HepG2 (cell line): ENCODE measurements around the gene KLHL33. TPM values are rescaled to one million over a fixed set of nuclear protein-coding genes. Genes with fewer than 3 reads are reported as not detected.

ENCODE experiments used
- BORCS8-MEF2B ChIP-seq: sonication (generic); formaldehyde crosslinking; IDR thresholded peaks from 2 replicates; pipeline ENCODE4 v1.8.0; 2022; ENCODE audit warnings: mild to moderate bottlenecking, missing genetic modification reagents
- MAFK ChIP-seq, 2 experiments: IDR thresholded peaks in 1 of 2; conservative IDR thresholded peaks in 1 of 2; 2 replicates each; pipeline ENCODE4 v1.6.1; 2011; ENCODE audit warnings: improper control_type of control experiment in 2 of 2, low read length in 2 of 2
- MED13 ChIP-seq: sonication (generic); formaldehyde crosslinking; IDR thresholded peaks from 2 replicates; pipeline ENCODE4 v1.5.0; 2020; ENCODE audit warnings: missing genetic modification reagents
- ZFP36L1 ChIP-seq: sonication (generic); formaldehyde crosslinking; IDR thresholded peaks from 2 replicates; pipeline ENCODE4 v1.8.0; 2022; ENCODE audit warnings: mild to moderate bottlenecking, missing genetic modification reagents, moderate library complexity
- ZNF263 ChIP-seq: sonication (generic); formaldehyde crosslinking; IDR thresholded peaks from 2 replicates; pipeline ENCODE4 v1.4.0; 2020; ENCODE audit warnings: missing genetic modification reagents
- polyA plus RNA-seq, 8 experiments: library from polyadenylated mRNA; depleted of rRNA in 3 of 8; stranded (reverse) in 7 of 8; unstranded in 1 of 8; fragments of >200 nt; fragmentation: Illumina TruSeq in 4 of 8; extraction: Trizol in 4 of 8; gene quantifications; 2 replicates each; pipeline versions ENCODE4 v1.2.1 to v1.2.3, GENCODE V29; 2011 to 2016; ENCODE audit warnings: low read depth in 4 of 8, missing spikeins in 1 of 8, mixed read lengths in 1 of 8; ENCODE audit not compliant: insufficient read depth in 1 of 8
- total RNA-seq, 5 experiments: library from RNA; depleted of rRNA; stranded (reverse); fragments of >200 nt; fragmentation: Illumina TruSeq; extraction: Trizol; gene quantifications; 2 replicates each; pipeline ENCODE4 v1.2.3, GENCODE V29; 2016; ENCODE audit warnings: low read depth in 1 of 5
- TF ChIP-seq, protein P1 (sequence below): sonication (generic); formaldehyde crosslinking; IDR thresholded peaks from 2 replicates; pipeline ENCODE4 v1.8.1; 2023; ENCODE audit warnings: mild to moderate bottlenecking, inconsistent platforms, moderate library complexity, missing genetic modification reagents, borderline replicate concordance
- TF ChIP-seq, protein P2 (sequence below): IDR thresholded peaks from 2 replicates; pipeline ENCODE4 v1.6.1; 2018; ENCODE audit warnings: missing genetic modification reagents
- TF ChIP-seq, protein P3 (sequence below): sonication (generic); formaldehyde crosslinking; IDR thresholded peaks from 2 replicates; pipeline ENCODE4 v1.5.1; 2020; ENCODE audit warnings: missing genetic modification reagents, mild to moderate bottlenecking, borderline replicate concordance
- TF ChIP-seq, protein P4 (sequence below): sonication (generic); formaldehyde crosslinking; IDR thresholded peaks from 2 replicates; pipeline ENCODE4 v1.8.0; 2022; ENCODE audit warnings: missing genetic modification reagents, mild to moderate bottlenecking, moderate library complexity, borderline replicate concordance
- TF ChIP-seq, protein P5 (sequence below): sonication (generic); formaldehyde crosslinking; IDR thresholded peaks from 2 replicates; pipeline ENCODE4 v1.4.0; 2020; ENCODE audit warnings: low read depth, mild to moderate bottlenecking, missing genetic modification reagents
- TF ChIP-seq, protein P6 (sequence below): sonication (generic); formaldehyde crosslinking; IDR thresholded peaks from 2 replicates; pipeline ENCODE4 v1.9.0; 2021; ENCODE audit warnings: missing genetic modification reagents, borderline replicate concordance
- TF ChIP-seq, protein P7 (sequence below): sonication (generic); formaldehyde crosslinking; IDR thresholded peaks from 2 replicates; pipeline ENCODE4 v1.5.1; 2020; ENCODE audit warnings: missing genetic modification reagents, mild to moderate bottlenecking, borderline replicate concordance

KLHL33 gene
- total and polyA plus RNA-seq, 2 of the 13 experiments (the other 11 are each of a cell fraction or from before 2014, with no cell fraction given): not detected

DNA sequence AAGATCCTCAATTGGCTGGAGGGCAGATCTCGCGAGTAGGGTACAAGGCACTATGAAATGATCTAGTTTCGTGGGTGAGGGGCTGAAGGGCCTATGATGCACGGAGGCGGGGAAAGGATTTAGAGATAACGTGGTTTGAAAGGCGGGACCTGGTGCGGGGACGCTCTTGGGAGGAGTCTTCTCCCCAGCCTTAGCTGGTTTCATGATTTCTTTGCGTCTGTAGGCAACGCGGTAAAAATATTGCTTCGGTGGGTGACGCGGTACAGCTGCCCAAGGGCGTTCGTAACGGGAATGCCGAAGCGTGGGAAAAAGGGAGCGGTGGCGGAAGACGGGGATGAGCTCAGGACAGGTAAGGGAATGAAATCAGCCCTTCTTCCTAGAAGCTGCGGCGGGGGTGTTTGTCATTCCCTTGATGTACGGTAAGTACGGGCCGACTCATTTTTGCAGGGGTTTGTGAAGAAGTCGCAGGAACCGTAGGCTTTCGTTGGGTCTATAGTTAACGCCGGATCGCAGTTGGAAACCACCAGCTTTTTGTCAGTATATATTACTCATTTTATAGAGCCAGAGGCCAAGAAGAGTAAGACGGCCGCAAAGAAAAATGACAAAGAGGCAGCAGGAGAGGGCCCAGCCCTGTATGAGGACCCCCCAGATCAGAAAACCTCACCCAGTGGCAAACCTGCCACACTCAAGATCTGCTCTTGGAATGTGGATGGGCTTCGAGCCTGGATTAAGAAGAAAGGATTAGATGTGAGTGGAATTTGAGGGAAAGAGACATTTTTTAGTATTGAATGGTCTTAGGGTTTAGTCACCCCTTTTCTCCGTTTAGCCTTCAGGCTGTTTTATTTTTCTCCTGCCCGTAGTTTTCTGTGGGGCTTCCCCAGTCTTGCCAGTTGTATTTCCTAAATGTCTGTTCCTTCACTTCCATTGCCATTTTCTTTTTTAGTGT lies 19.7 kb upstream of the KLHL33 start (continued):
- TF ChIP-seq, protein P1, sequence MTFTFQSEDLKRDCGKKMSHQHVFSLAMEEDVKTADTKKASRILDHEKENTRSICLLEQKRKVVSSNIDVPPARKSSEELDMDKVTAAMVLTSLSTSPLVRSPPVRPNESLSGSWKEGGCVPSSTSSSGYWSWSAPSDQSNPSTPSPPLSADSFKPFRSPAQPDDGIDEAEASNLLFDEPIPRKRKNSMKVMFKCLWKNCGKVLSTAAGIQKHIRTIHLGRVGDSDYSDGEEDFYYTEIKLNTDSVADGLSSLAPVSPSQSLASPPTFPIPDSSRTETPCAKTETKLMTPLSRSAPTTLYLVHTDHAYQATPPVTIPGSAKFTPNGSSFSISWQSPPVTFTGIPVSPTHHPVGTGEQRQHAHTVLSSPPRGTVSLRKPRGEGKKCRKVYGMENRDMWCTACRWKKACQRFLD (CRISPR knock-in tag): 0 out of 2 replicates have a peak, but pooled peaks have one; percentile 13
- TF ChIP-seq, protein P2, sequence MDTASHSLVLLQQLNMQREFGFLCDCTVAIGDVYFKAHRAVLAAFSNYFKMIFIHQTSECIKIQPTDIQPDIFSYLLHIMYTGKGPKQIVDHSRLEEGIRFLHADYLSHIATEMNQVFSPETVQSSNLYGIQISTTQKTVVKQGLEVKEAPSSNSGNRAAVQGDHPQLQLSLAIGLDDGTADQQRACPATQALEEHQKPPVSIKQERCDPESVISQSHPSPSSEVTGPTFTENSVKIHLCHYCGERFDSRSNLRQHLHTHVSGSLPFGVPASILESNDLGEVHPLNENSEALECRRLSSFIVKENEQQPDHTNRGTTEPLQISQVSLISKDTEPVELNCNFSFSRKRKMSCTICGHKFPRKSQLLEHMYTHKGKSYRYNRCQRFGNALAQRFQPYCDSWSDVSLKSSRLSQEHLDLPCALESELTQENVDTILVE (CRISPR knock-in tag): no peak
- TF ChIP-seq, protein P3, sequence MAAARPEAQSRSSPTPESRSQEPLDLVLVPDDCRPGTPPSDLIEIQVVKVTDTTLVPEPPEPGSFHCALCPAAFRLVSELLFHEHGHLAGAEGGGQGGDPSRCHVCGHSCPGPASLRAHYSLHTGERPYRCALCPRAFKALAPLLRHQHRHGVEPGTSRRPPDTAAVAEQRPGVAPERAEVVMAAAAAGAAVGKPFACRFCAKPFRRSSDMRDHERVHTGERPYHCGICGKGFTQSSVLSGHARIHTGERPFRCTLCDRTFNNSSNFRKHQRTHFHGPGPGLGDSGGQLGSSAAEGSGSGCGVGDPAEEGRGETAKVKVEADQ (CRISPR knock-in tag): no peak; the same call in 1 of the 2 replicates
- TF ChIP-seq, protein P4, sequence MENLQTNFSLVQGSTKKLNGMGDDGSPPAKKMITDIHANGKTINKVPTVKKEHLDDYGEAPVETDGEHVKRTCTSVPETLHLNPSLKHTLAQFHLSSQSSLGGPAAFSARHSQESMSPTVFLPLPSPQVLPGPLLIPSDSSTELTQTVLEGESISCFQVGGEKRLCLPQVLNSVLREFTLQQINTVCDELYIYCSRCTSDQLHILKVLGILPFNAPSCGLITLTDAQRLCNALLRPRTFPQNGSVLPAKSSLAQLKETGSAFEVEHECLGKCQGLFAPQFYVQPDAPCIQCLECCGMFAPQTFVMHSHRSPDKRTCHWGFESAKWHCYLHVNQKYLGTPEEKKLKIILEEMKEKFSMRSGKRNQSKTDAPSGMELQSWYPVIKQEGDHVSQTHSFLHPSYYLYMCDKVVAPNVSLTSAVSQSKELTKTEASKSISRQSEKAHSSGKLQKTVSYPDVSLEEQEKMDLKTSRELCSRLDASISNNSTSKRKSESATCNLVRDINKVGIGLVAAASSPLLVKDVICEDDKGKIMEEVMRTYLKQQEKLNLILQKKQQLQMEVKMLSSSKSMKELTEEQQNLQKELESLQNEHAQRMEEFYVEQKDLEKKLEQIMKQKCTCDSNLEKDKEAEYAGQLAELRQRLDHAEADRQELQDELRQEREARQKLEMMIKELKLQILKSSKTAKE (CRISPR knock-in tag): no peak
- TF ChIP-seq MAFK (conservative IDR thresholded peaks at IDR 0.05 in 1 of 2, IDR thresholded peaks at IDR 0.05 in 1 of 2; ENCODE audit: low read length in 2 of 2) (no peak), MED13 (peak; percentile 24; the same call in 1 of the 2 replicates), BORCS8-MEF2B (CRISPR knock-in tag) (no peak; the same call in none of the 2 replicates), ZNF263 (CRISPR knock-in tag) (peak; percentile 45; the same call in 1 of the 2 replicates), ZFP36L1 (CRISPR knock-in tag) (peak; percentile 96)
- TF ChIP-seq, protein P5, sequence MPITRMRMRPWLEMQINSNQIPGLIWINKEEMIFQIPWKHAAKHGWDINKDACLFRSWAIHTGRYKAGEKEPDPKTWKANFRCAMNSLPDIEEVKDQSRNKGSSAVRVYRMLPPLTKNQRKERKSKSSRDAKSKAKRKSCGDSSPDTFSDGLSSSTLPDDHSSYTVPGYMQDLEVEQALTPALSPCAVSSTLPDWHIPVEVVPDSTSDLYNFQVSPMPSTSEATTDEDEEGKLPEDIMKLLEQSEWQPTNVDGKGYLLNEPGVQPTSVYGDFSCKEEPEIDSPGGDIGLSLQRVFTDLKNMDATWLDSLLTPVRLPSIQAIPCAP: 0 out of 2 replicates have a peak, but pooled peaks have one; percentile 51
- TF ChIP-seq, protein P6, sequence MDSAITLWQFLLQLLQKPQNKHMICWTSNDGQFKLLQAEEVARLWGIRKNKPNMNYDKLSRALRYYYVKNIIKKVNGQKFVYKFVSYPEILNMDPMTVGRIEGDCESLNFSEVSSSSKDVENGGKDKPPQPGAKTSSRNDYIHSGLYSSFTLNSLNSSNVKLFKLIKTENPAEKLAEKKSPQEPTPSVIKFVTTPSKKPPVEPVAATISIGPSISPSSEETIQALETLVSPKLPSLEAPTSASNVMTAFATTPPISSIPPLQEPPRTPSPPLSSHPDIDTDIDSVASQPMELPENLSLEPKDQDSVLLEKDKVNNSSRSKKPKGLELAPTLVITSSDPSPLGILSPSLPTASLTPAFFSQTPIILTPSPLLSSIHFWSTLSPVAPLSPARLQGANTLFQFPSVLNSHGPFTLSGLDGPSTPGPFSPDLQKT (CRISPR knock-in tag): no peak
- TF ChIP-seq, protein P7, sequence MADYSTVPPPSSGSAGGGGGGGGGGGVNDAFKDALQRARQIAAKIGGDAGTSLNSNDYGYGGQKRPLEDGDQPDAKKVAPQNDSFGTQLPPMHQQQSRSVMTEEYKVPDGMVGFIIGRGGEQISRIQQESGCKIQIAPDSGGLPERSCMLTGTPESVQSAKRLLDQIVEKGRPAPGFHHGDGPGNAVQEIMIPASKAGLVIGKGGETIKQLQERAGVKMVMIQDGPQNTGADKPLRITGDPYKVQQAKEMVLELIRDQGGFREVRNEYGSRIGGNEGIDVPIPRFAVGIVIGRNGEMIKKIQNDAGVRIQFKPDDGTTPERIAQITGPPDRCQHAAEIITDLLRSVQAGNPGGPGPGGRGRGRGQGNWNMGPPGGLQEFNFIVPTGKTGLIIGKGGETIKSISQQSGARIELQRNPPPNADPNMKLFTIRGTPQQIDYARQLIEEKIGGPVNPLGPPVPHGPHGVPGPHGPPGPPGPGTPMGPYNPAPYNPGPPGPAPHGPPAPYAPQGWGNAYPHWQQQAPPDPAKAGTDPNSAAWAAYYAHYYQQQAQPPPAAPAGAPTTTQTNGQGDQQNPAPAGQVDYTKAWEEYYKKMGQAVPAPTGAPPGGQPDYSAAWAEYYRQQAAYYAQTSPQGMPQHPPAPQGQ: no peak
